Stomach (tissue), 9 donors: ENCODE data around the gene SEC61B. TPM values are rescaled to one million over a fixed set of nuclear protein-coding genes. Genes with fewer than 3 reads are reported as not detected.
A peak's percentile ranks its signal among the peaks of the same experiment; 100 is the strongest.

Experiments
- DNase-seq, 2 donors: peaks; one replicate each; pipeline versions ENCODE4 v3.0.0 to v3.0.0-alpha.2; 2013 to 2019
- H3K27ac ChIP-seq, 5 donors: fragments of 200-600 bp in 4 of 5; sonication (generic) in 4 of 5; one replicate each; pipeline ENCODE4 v1.5.1; 2013 to 2019; ENCODE audit warnings: mild to moderate bottlenecking in 1 of 5, moderate library complexity in 1 of 5
- H3K27me3 ChIP-seq, 3 donors: fragments of 200-600 bp; sonication (generic); one replicate each; pipeline ENCODE4 v1.5.1; 2017 to 2019; ENCODE audit warnings: mixed run types in 1 of 3
- H3K36me3 ChIP-seq, 4 donors: fragments of 200-600 bp; sonication (generic); 1 replicate in 3 of 4; 2 replicates in 1 of 4; pipeline ENCODE4 v1.5.1; 2016 to 2019
- H3K4me1 ChIP-seq, 4 donors: fragments of 200-600 bp; sonication (generic); one replicate each; pipeline ENCODE4 v1.5.1; 2016 to 2019
- H3K4me3 ChIP-seq, 4 donors: fragments of 200-600 bp; sonication (generic) in 3 of 4; one replicate each; pipeline ENCODE4 v1.5.1; 2016 to 2019; ENCODE audit warnings: mild to moderate bottlenecking in 1 of 4
- H3K9me3 ChIP-seq, 4 donors: fragments of 200-600 bp; sonication (generic); one replicate each; pipeline ENCODE4 v1.5.1; 2016 to 2019
- CTCF ChIP-seq, 7 experiments: fragments of 450-650 bp in 4 of 7; fragments of 200-600 bp in 3 of 7; sonication (generic) in 3 of 7; IDR thresholded peaks; one replicate each; pipeline ENCODE4 v1.5.1; 2016 to 2019; ENCODE audit warnings: antibody characterized with exemption in 7 of 7, control low read depth in 2 of 7, mild to moderate bottlenecking in 1 of 7
- EP300 ChIP-seq: sonication (generic); formaldehyde crosslinking; IDR thresholded peaks from one replicate; pipeline ENCODE4 v1.6.1; 2017; ENCODE audit warnings: antibody characterized with exemption
- POLR2A ChIP-seq, 4 donors: fragments of 450-650 bp; IDR thresholded peaks; one replicate each; pipeline ENCODE4 v1.6.1; 2016; ENCODE audit warnings: antibody characterized with exemption in 4 of 4, control low read depth in 2 of 4, mild to moderate bottlenecking in 1 of 4, moderate library complexity in 1 of 4
- POLR2AphosphoS5 ChIP-seq, 3 donors: sonication (generic); formaldehyde crosslinking; IDR thresholded peaks; one replicate each; pipeline ENCODE4 v1.6.1; 2016; ENCODE audit warnings: antibody characterized with exemption in 3 of 3
- WGBS, 5 donors: extraction: QIAGEN DNeasy Blood & Tissue Kit in 3 of 5; methylation state at CpG; one replicate each; pipeline versions ENCODE4 v1.1.5 to v1.1.7; 2013 to 2018; 5-methylcytosine and 5-hydroxymethylcytosine counted together
- intact Hi-C: fragments of 100-400 bp; cut with DNase I; formaldehyde crosslinking; loops from one replicate; pipeline ENCODE4 v1.15.1; 2023; ENCODE audit warnings: low total_unique reads
- polyA plus RNA-seq, 3 donors: library from polyadenylated mRNA; stranded (reverse); fragments of 200-250 nt; gene quantifications; one replicate each; pipeline ENCODE4 v1.2.3, GENCODE V29; 2013
- total RNA-seq, 5 donors: library from RNA; depleted of rRNA; stranded (reverse); fragments of >200 nt; gene quantifications; one replicate each; pipeline versions ENCODE4 v1.1.0 to v1.2.3, GENCODE V29; 2014 to 2016
- donor health status: healthy with polysubstance abuse.
- donor health status: Bipolar disorder and iron deficiency.
- donor health status: healthy.

SEC61B gene
- total and polyA plus RNA-seq, 8 donors, result 4.1 to 467 (median 161) TPM

GRCh38 chr9:99222416-99223270, 561 bp downstream of the SEC61B start:
- 3 to 6% (median 5%) methylated on average over 30 of the region's 30 CpGs for WGBS, 5 donors
- intact Hi-C loops, result no loop called here
- Histone ChIP-seq H3K9me3 (no peaks in the 10 kb centered on the region), H3K27me3 (no peaks in the 10 kb centered on the region), H3K4me1 (peaks cover 42 to 79% (median 55%) of the 10 kb centered on the region in 4 donors), H3K36me3 (peaks cover 6 to 42% (median 39%) of the 10 kb centered on the region in 4 donors), H3K27ac (peak overlapping the region; percentile 89 to 95 (median 92)), H3K4me3 (peak overlapping the region; percentile 76 to 97 (median 89))
- DNase-seq, result no peak
- no peak for TF ChIP-seq CTCF (IDR thresholded peaks at IDR 0.05)
- no peak for TF ChIP-seq POLR2A (IDR thresholded peaks at IDR 0.05)
- no peak for TF ChIP-seq EP300
- no peak for TF ChIP-seq POLR2AphosphoS5 (IDR thresholded peaks at IDR 0.05)

GRCh38 chr9:99224445-99224844, 2.4 kb downstream of the SEC61B start:
- Histone ChIP-seq H3K4me3 (no peak overlapping the region), H3K27me3 (no peaks in the 10 kb centered on the region), H3K9me3 (no peaks in the 10 kb centered on the region), H3K36me3 (peaks cover 18 to 49% (median 45%) of the 10 kb centered on the region in 4 donors), H3K4me1 (peaks cover 37 to 66% (median 51%) of the 10 kb centered on the region in 4 donors), H3K27ac (no peak overlapping the region)
- intact Hi-C loops, result no loop called here
- TF ChIP-seq POLR2AphosphoS5 (IDR thresholded peaks at IDR 0.05), result no peak
- TF ChIP-seq POLR2A (IDR thresholded peaks at IDR 0.05), result no peak
- TF ChIP-seq EP300, result no peak
- no peak for TF ChIP-seq CTCF (IDR thresholded peaks at IDR 0.05)
- WGBS, 5 donors, result 75 to 88% (median 80%) methylated on average over 2 of the region's 2 CpGs
- no peak for DNase-seq

- DNase-seq, result no peak
- 61 to 83% (median 73%) methylated on average over 5 of the region's 5 CpGs for WGBS, 5 donors
- H3K27ac ChIP-seq, result no peak overlapping the region
- no peaks in the 10 kb centered on the region for H3K27me3 ChIP-seq
- TF ChIP-seq POLR2AphosphoS5 (IDR thresholded peaks at IDR 0.05) (no peak), EP300 (no peak), CTCF (IDR thresholded peaks at IDR 0.05) (no peak), POLR2A (IDR thresholded peaks at IDR 0.05) (no peak)
- H3K36me3 ChIP-seq, result peaks cover 33 to 65% (median 61%) of the 10 kb centered on the region in 4 donors
- H3K4me3 ChIP-seq, result no peak overlapping the region
- no peaks in the 10 kb centered on the region for H3K9me3 ChIP-seq
- intact Hi-C loops, result no loop called here
- peaks cover 22 to 50% (median 36%) of the 10 kb centered on the region in 4 donors for H3K4me1 ChIP-seq
Measured at GRCh38 chr9:99226054-99226453, 4.0 kb downstream of the SEC61B start.

- H3K4me1 ChIP-seq, result peaks cover 0 to 24% (median 10%) of the 10 kb centered on the region in 4 donors
- no peaks in the 10 kb centered on the region for H3K27me3 ChIP-seq
- TF ChIP-seq EP300, result no peak
- TF ChIP-seq POLR2AphosphoS5 (IDR thresholded peaks at IDR 0.05), result no peak
- no peak for TF ChIP-seq CTCF (IDR thresholded peaks at IDR 0.05)
- TF ChIP-seq POLR2A (IDR thresholded peaks at IDR 0.05), result no peak
- no peak overlapping the region for H3K27ac ChIP-seq
- 88 to 98% (median 91%) methylated on average over 3 of the region's 3 CpGs for whole genome bisulfite sequencing, 5 donors
- peaks cover 45 to 90% (median 83%) of the 10 kb centered on the region in 4 donors for H3K36me3 ChIP-seq
- no peak overlapping the region for H3K4me3 ChIP-seq
- intact Hi-C loops, result no loop called here
- no peak for DNase-seq
- no peaks in the 10 kb centered on the region for H3K9me3 ChIP-seq
Measured at GRCh38 chr9:99230206-99230605, 8.1 kb downstream of the SEC61B start.
